Measurements from ENCODE around the gene MYL6. TPM values are rescaled to one million over a fixed set of nuclear protein-coding genes. Genes with fewer than 3 reads are reported as not detected.
A peak's percentile ranks its signal among the peaks of the same experiment; 100 is the strongest.

The MYL6 gene
- total and polyA plus RNA-seq, 12 donors, result 1,276 to 3,646 (median 1,585) TPM

GRCh38 chr12:56152132-56152755 lies 5.9 kb upstream of the MYL6 start, which contains the start of gene MYL6B:
MYL6B (plus strand) TSS chr12:56152587; CDS start chr12:56153919, 1,332 bp downstream.
- no peaks in the 10 kb centered on the region for H3K9me3 ChIP-seq (replicated peaks in 1 of 3)
- H3K27ac ChIP-seq, result peak within 1 kb of the TSS; percentile 80 to 97 (median 95)
- 0 to 2% (median 1%) methylated on average over 13 to 37 of the region's 37 CpGs for WGBS, 4 donors
- H3K4me3 ChIP-seq, result peak within 1 kb of the TSS in 3 of 4 donors; percentile 20 to 59 (median 38)
- no peaks in the 10 kb centered on the region for H3K36me3 ChIP-seq (replicated peaks in 1 of 2)
- TF ChIP-seq CTCF (IDR thresholded peaks at IDR 0.05) (no peak), POLR2A (IDR thresholded peaks at IDR 0.05) (peak in 1 of 2 donors; percentile 57)
- intact Hi-C loops (cut with DNase I), result no loop called here
- H3K4me1 ChIP-seq (replicated peaks in 1 of 2), result peaks cover 17 to 29% of the 10 kb centered on the region in 2 donors
- DNase-seq, result peak; percentile 94 to 97 (median 96)
- no peaks in the 10 kb centered on the region for H3K27me3 ChIP-seq

DNA sequence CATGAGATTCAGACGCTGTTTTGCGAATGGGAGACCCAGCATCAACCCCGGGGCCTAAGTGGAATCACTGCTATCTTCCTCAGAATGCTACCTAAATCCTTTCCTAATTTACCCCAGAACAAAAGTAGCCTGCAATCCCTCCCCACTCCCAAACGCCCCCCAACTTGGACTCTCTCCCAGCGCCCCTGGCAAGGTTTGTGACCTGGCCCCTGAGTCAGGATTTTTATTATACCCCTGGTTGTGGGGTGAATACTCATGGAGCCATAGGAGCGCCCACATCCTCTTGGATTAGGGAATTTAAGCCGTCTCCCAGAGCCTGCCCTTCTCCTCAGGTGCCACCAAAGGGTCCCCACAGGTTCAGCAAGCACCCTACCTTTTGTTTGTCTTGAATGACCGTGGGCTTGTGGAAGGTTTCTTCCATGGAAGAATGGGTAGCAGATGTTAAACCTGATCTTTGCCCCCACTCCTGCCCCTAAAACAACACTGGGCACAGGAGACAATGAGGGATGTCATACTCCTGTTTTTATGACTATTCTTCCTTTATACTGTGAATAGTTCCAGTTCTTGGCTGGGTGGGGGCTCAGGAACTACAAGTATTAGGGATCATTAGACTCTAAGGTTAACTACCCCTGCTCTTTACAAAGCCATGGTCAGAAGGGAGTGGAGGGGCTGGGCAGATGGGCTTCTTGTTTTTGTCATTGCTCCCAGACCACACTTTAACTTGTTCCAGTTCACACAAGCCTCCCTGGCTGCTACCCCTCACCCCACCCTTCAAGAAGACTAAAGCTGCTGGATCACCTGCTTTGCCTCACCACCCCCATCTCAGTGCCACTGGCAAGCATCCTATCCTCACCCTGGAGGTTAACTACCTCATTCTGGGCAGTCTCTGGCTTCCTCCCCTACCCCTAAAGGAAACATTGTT lies 5.1 kb upstream of the MYL6 start:
- no peak for DNase-seq
- Histone ChIP-seq H3K27me3 (no peaks in the 10 kb centered on the region), H3K4me3 (peak overlapping the region in 2 of 4 donors; percentile 38 to 59), H3K4me1 (replicated peaks in 1 of 2) (peaks cover 15 to 26% of the 10 kb centered on the region in 2 donors), H3K36me3 (replicated peaks in 1 of 2) (no peaks in the 10 kb centered on the region), H3K9me3 (replicated peaks in 1 of 3) (no peaks in the 10 kb centered on the region), H3K27ac (peak overlapping the region in 4 of 5 donors; percentile 80 to 97 (median 88))
- 12 to 20% (median 17%) methylated on average over 8 of the region's 8 CpGs for WGBS, 4 donors
- intact Hi-C loops (cut with DNase I), result no loop called here
- no peak for TF ChIP-seq CTCF (IDR thresholded peaks at IDR 0.05)
- TF ChIP-seq POLR2A (IDR thresholded peaks at IDR 0.05), result no peak

DNA sequence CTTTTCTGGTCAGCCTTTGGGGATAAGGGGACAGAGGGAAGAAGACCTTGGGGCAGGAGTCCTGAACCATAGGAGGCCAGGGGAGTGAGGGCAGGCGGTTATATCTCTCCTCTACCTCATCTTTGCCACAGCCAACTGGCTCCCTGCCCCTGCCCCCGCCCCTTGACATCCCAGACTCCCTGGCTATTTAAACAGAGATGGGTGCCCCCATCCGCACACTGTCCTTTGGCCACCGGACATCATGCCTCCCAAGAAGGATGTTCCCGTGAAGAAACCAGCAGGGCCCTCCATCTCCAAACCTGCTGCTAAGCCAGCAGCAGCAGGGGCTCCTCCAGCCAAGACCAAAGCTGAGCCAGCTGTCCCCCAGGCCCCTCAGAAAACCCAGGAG lies 4.5 kb upstream of the MYL6 start:
- Histone ChIP-seq H3K9me3 (replicated peaks in 1 of 3) (no peaks in the 10 kb centered on the region), H3K4me3 (no peak overlapping the region), H3K27me3 (no peaks in the 10 kb centered on the region), H3K27ac (no peak overlapping the region), H3K4me1 (replicated peaks in 1 of 2) (peaks cover 15 to 26% of the 10 kb centered on the region in 2 donors), H3K36me3 (replicated peaks in 1 of 2) (no peaks in the 10 kb centered on the region)
- TF ChIP-seq POLR2A (IDR thresholded peaks at IDR 0.05) (no peak), CTCF (IDR thresholded peaks at IDR 0.05) (no peak)
- intact Hi-C loops (cut with DNase I), result no loop called here
- DNase-seq, result no peak
- 62 to 92% (median 80%) methylated on average over 2 to 5 of the region's 5 CpGs for WGBS, 4 donors

GRCh38 chr12:56154246-56154771 lies 3.9 kb upstream of the MYL6 start:
- WGBS, 4 donors, result 93 to 100% (median 100%) methylated on average over 1 of the region's 1 CpG
- intact Hi-C loops (cut with DNase I), result no loop called here
- Histone ChIP-seq H3K27ac (no peak overlapping the region), H3K27me3 (no peaks in the 10 kb centered on the region), H3K36me3 (replicated peaks in 1 of 2) (no peaks in the 10 kb centered on the region), H3K4me1 (replicated peaks in 1 of 2) (peaks cover 16 to 28% of the 10 kb centered on the region in 2 donors), H3K9me3 (replicated peaks in 1 of 3) (no peaks in the 10 kb centered on the region), H3K4me3 (no peak overlapping the region)
- TF ChIP-seq POLR2A (IDR thresholded peaks at IDR 0.05) (no peak), CTCF (IDR thresholded peaks at IDR 0.05) (no peak)
- DNase-seq, result no peak
